Endothelial cell (in vitro differentiated cells): ENCODE results near the gene OR56A4. TPM values are rescaled to one million over a fixed set of nuclear protein-coding genes. Genes with fewer than 3 reads are reported as not detected.
"Not testable (repeated sequence)": the region's sequence is repeated elsewhere in the genome, so short reads cannot be mapped to it uniquely, and the experiment has no call there.

Experiments
- DNase-seq: peaks from one replicate; pipeline ENCODE4 v3.0.0; 2021; ENCODE audit warnings: low spot score
- H3K27ac Mint-ChIP-seq: one replicate; pipeline ENCODE4 v1.8.0; 2021; ENCODE audit warnings: mixed read lengths, inconsistent platforms; ENCODE audit not compliant: unreplicated experiment
- H3K27me3 Mint-ChIP-seq: one replicate; pipeline ENCODE4 v1.8.0; 2021; ENCODE audit warnings: mild to moderate bottlenecking, moderate library complexity, mixed read lengths, inconsistent platforms; ENCODE audit not compliant: unreplicated experiment
- H3K36me3 Mint-ChIP-seq: one replicate; pipeline ENCODE4 v1.8.0; 2021; ENCODE audit warnings: mild to moderate bottlenecking, low read depth, mixed read lengths, inconsistent platforms; ENCODE audit not compliant: unreplicated experiment
- H3K4me1 Mint-ChIP-seq: one replicate; pipeline ENCODE4 v1.8.0; 2021; ENCODE audit warnings: mild to moderate bottlenecking, mixed read lengths, inconsistent platforms; ENCODE audit not compliant: unreplicated experiment
- H3K4me3 Mint-ChIP-seq: one replicate; pipeline ENCODE4 v1.8.0; 2021; ENCODE audit warnings: mild to moderate bottlenecking, mixed read lengths, inconsistent platforms; ENCODE audit not compliant: unreplicated experiment
- H3K9me3 Mint-ChIP-seq: one replicate; pipeline ENCODE4 v1.8.0; 2021; ENCODE audit warnings: mixed read lengths, inconsistent platforms; ENCODE audit not compliant: unreplicated experiment
- CTCF ChIP-seq: fragments of 200-600 bp; sonication (generic); IDR thresholded peaks from one replicate; pipeline ENCODE4 v1.5.0; 2021; ENCODE audit warnings: antibody characterized with exemption; ENCODE audit not compliant: unreplicated experiment
- total RNA-seq: library from RNA; stranded (reverse); fragmentation: NEBNext Ultra II Directional; extraction: Animal tissue kit (Norgen Biotek cat#: 25700); gene quantifications from one replicate; pipeline ENCODE4 v1.2.1, GENCODE V29; 2021; ENCODE audit not compliant: unreplicated experiment

OR56A4 gene
- total RNA-seq, 1 donor from 2014 or later: 0.13 TPM

GRCh38 chr11:5967708-5968107 is 39.0 kb downstream of the OR56A4 start:
- H3K4me3 Mint-ChIP-seq: no peak overlapping the region
- H3K36me3 Mint-ChIP-seq: no peaks in the 10 kb centered on the region
- no peak for TF ChIP-seq CTCF
- no peak for DNase-seq
- H3K4me1 Mint-ChIP-seq: no peaks in the 10 kb centered on the region
- no peaks in the 10 kb centered on the region for H3K9me3 Mint-ChIP-seq
- H3K27me3 Mint-ChIP-seq: peaks cover 3% of the 10 kb centered on the region
- no peak overlapping the region for H3K27ac Mint-ChIP-seq

GRCh38 chr11:5966958-5967357 is 39.8 kb downstream of the OR56A4 start:
- H3K27me3 Mint-ChIP-seq: peaks cover 3% of the 10 kb centered on the region
- H3K4me3 Mint-ChIP-seq: no peak overlapping the region
- no peaks in the 10 kb centered on the region for H3K36me3 Mint-ChIP-seq
- DNase-seq: no peak
- H3K9me3 Mint-ChIP-seq: no peaks in the 10 kb centered on the region
- H3K27ac Mint-ChIP-seq: no peak overlapping the region
- no peak for TF ChIP-seq CTCF
- no peaks in the 10 kb centered on the region for H3K4me1 Mint-ChIP-seq

GRCh38 chr11:5960704-5961320 is 45.9 kb downstream of the OR56A4 start:
- not testable (repeated sequence) for H3K27me3 Mint-ChIP-seq, DNase-seq, H3K36me3 Mint-ChIP-seq, H3K27ac Mint-ChIP-seq, H3K4me3 Mint-ChIP-seq, H3K9me3 Mint-ChIP-seq, H3K4me1 Mint-ChIP-seq

- TF ChIP-seq CTCF: no peak
- DNase-seq: no peak
- H3K4me3 Mint-ChIP-seq: no peak overlapping the region
- H3K36me3 Mint-ChIP-seq: no peaks in the 10 kb centered on the region
- H3K9me3 Mint-ChIP-seq: no peaks in the 10 kb centered on the region
- no peaks in the 10 kb centered on the region for H3K27me3 Mint-ChIP-seq
- no peaks in the 10 kb centered on the region for H3K4me1 Mint-ChIP-seq
- H3K27ac Mint-ChIP-seq: no peak overlapping the region
These were observed 51.2 kb downstream of the OR56A4 start for GRCh38 chr11:5955586-5955985.

Other genes starting within 250 kb of the OR56A4 start
- gene OR52N5, start 223.6 kb downstream of the OR56A4 start, total RNA-seq: 6.8 TPM
- gene OR52N1, start 215.7 kb downstream of the OR56A4 start, total RNA-seq: 13.6 TPM
- not detected for gene OR52N2, start 198.0 kb downstream of the OR56A4 start, total RNA-seq
- gene OR52E6, start 165.0 kb downstream of the OR56A4 start, total RNA-seq: not detected
- not detected for gene OR52E8, start 149.3 kb downstream of the OR56A4 start, total RNA-seq
- not detected for gene OR52E4, start 126.3 kb downstream of the OR56A4 start, total RNA-seq
- gene OR52E5, start 113.7 kb downstream of the OR56A4 start, total RNA-seq: not detected
- not detected for gene OR56A3, start 64.7 kb downstream of the OR56A4 start, total RNA-seq
- gene OR56A5, start 38.5 kb downstream of the OR56A4 start, total RNA-seq: not detected
- gene OR52L1, start 20.0 kb downstream of the OR56A4 start, total RNA-seq: not detected
- gene OR56A1, start 23.8 kb upstream of the OR56A4 start, total RNA-seq: 0.03 TPM
- not detected for gene OR56B4, start 100.7 kb upstream of the OR56A4 start, total RNA-seq
- not detected for gene OR52B2, start 163.4 kb upstream of the OR56A4 start, total RNA-seq
- not detected for gene OR52W1, start 192.3 kb upstream of the OR56A4 start, total RNA-seq
- gene C11orf42, start 198.6 kb upstream of the OR56A4 start, total RNA-seq: not detected
- gene FHIP1B, start 227.7 kb upstream of the OR56A4 start, total RNA-seq: 29.3 TPM
- gene CNGA4, start 232.1 kb upstream of the OR56A4 start, total RNA-seq: not detected